Astrocyte (in vitro differentiated cells and primary cell): ENCODE measurements around the gene AUTS2. TPM values are rescaled to one million over a fixed set of nuclear protein-coding genes. Genes with fewer than 3 reads are reported as not detected.

Experiments used
- DNase-seq: peaks from one replicate; pipeline ENCODE4 v3.0.0-alpha.2; 2010; ENCODE audit warnings: low read depth
- FAIRE-seq: peaks from 2 replicates; lab custom pipeline; 2011; peaks lifted over from hg19 to GRCh38; lab: Jason Lieb, UNC
- H2AFZ ChIP-seq: 2 replicates; pipeline ENCODE4 v1.6.0; 2012; ENCODE audit warnings: low read depth, low read length, inconsistent platforms
- H3K27ac ChIP-seq: 2 replicates; pipeline ENCODE4 v1.5.1; 2011; ENCODE audit warnings: low read depth, low read length, inconsistent platforms
- H3K27me3 ChIP-seq: 2 replicates; pipeline ENCODE4 v1.6.0; 2011; ENCODE audit warnings: low read length, inconsistent platforms; ENCODE audit not compliant: insufficient read depth
- H3K36me3 ChIP-seq: 2 replicates; pipeline ENCODE4 v1.5.1; 2011; ENCODE audit warnings: low read length, inconsistent platforms; ENCODE audit not compliant: insufficient read depth
- H3K4me1 ChIP-seq: 2 replicates; pipeline ENCODE4 v1.5.1; 2011; ENCODE audit warnings: low read length, inconsistent platforms; ENCODE audit not compliant: insufficient read depth
- H3K4me2 ChIP-seq: 2 replicates; pipeline ENCODE4 v1.6.0; 2012; ENCODE audit warnings: low read length, inconsistent platforms
- H3K4me3 ChIP-seq: 2 replicates; pipeline ENCODE4 v1.5.1; 2011; ENCODE audit warnings: low read depth, mild to moderate bottlenecking, low read length, inconsistent platforms; ENCODE audit not compliant: insufficient read depth
- H3K79me2 ChIP-seq: 2 replicates; pipeline ENCODE4 v1.6.0; 2012; ENCODE audit warnings: mild to moderate bottlenecking, low read length, inconsistent platforms; ENCODE audit not compliant: insufficient read depth
- H3K9ac ChIP-seq: 2 replicates; pipeline ENCODE4 v1.6.0; 2012; ENCODE audit warnings: mild to moderate bottlenecking, low read length, inconsistent platforms
- H3K9me3 ChIP-seq: 2 replicates; pipeline ENCODE4 v1.5.1; 2012; ENCODE audit warnings: low read depth, mild to moderate bottlenecking, low read length, inconsistent platforms; ENCODE audit not compliant: insufficient read depth
- H4K20me1 ChIP-seq: 2 replicates; pipeline ENCODE4 v1.6.0; 2012; ENCODE audit warnings: low read length, inconsistent platforms; ENCODE audit not compliant: insufficient read depth
- H3K27ac Mint-ChIP-seq: one replicate; pipeline ENCODE4 v1.8.0; 2021; ENCODE audit warnings: mild to moderate bottlenecking, mixed read lengths; ENCODE audit not compliant: unreplicated experiment
- H3K27me3 Mint-ChIP-seq: one replicate; pipeline ENCODE4 v1.8.0; 2021; ENCODE audit warnings: low read depth, mixed read lengths; ENCODE audit not compliant: unreplicated experiment
- H3K36me3 Mint-ChIP-seq: one replicate; pipeline ENCODE4 v1.8.0; 2021; ENCODE audit warnings: low read depth, mixed read lengths; ENCODE audit not compliant: unreplicated experiment
- H3K4me1 Mint-ChIP-seq: one replicate; pipeline ENCODE4 v1.8.0; 2021; ENCODE audit warnings: low read depth, mixed read lengths; ENCODE audit not compliant: unreplicated experiment
- H3K4me3 Mint-ChIP-seq: one replicate; pipeline ENCODE4 v1.8.0; 2021; ENCODE audit warnings: mild to moderate bottlenecking, moderate library complexity, mixed read lengths; ENCODE audit not compliant: unreplicated experiment
- H3K9me3 Mint-ChIP-seq: one replicate; pipeline ENCODE4 v1.8.0; 2021; ENCODE audit warnings: mild to moderate bottlenecking, mixed read lengths; ENCODE audit not compliant: unreplicated experiment
- CTCF ChIP-seq: IDR thresholded peaks from 2 replicates; pipeline ENCODE4 v1.5.1; 2011; ENCODE audit warnings: low read depth, mild to moderate bottlenecking, inconsistent platforms, low read length, moderate library complexity; ENCODE audit not compliant: insufficient read depth
- EZH2 ChIP-seq: IDR thresholded peaks from 2 replicates; pipeline ENCODE4 v1.6.1; 2012; ENCODE audit warnings: mild to moderate bottlenecking, low read length, inconsistent platforms; ENCODE audit not compliant: insufficient read depth
- total RNA-seq: library from RNA; stranded (reverse); gene quantifications from 2 replicates; pipeline ENCODE4 v1.2.1, GENCODE V29; 2021

Gene AUTS2
- total RNA-seq, 1 donor from 2014 or later: 73.2 TPM

GRCh38 chr7:70349031-70349430, 750.8 kb downstream of the AUTS2 start:
- peaks cover 4% of the 10 kb centered on the region for H3K4me1 Mint-ChIP-seq
- no peaks in the 10 kb centered on the region for H3K4me1 ChIP-seq
- H3K4me2 ChIP-seq: no peak overlapping the region
- peaks cover 3% of the 10 kb centered on the region for H3K36me3 Mint-ChIP-seq
- H3K4me3 ChIP-seq: no peak overlapping the region
- no peak overlapping the region for H3K9ac ChIP-seq
- DNase-seq (no peak), FAIRE-seq (no peak)
- H3K36me3 ChIP-seq: no peaks in the 10 kb centered on the region
- H3K9me3 ChIP-seq: no peaks in the 10 kb centered on the region
- no peak overlapping the region for H2AFZ ChIP-seq
- H3K27me3 Mint-ChIP-seq: no peaks in the 10 kb centered on the region
- H3K27me3 ChIP-seq: no peaks in the 10 kb centered on the region
- H4K20me1 ChIP-seq: no peaks in the 10 kb centered on the region
- H3K79me2 ChIP-seq: no peaks in the 10 kb centered on the region
- no peak overlapping the region for H3K27ac Mint-ChIP-seq
- H3K4me3 Mint-ChIP-seq: no peak overlapping the region
- TF ChIP-seq EZH2: no peak
- no peak for TF ChIP-seq CTCF
- H3K9me3 Mint-ChIP-seq: peaks cover 3% of the 10 kb centered on the region
- no peak overlapping the region for H3K27ac ChIP-seq

GRCh38 chr7:70349819-70350218, 751.5 kb downstream of the AUTS2 start:
- Histone ChIP-seq H3K27me3 (no peaks in the 10 kb centered on the region), H3K9me3 (no peaks in the 10 kb centered on the region), H3K4me1 (no peaks in the 10 kb centered on the region), H3K4me2 (no peak overlapping the region), H3K79me2 (no peaks in the 10 kb centered on the region), H3K9ac (no peak overlapping the region), H3K27ac (no peak overlapping the region), H4K20me1 (no peaks in the 10 kb centered on the region), H3K4me3 (no peak overlapping the region), H2AFZ (no peak overlapping the region), H3K36me3 (no peaks in the 10 kb centered on the region)
- DNase-seq (no peak), FAIRE-seq (no peak)
- H3K27me3 Mint-ChIP-seq: no peaks in the 10 kb centered on the region
- no peak for TF ChIP-seq CTCF
- TF ChIP-seq EZH2: no peak
- no peak overlapping the region for H3K4me3 Mint-ChIP-seq
- peaks cover 3% of the 10 kb centered on the region for H3K36me3 Mint-ChIP-seq
- peaks cover 3% of the 10 kb centered on the region for H3K9me3 Mint-ChIP-seq
- H3K27ac Mint-ChIP-seq: no peak overlapping the region
- peaks cover 6% of the 10 kb centered on the region for H3K4me1 Mint-ChIP-seq

GRCh38 chr7:70352088-70352487, 753.8 kb downstream of the AUTS2 start:
- Histone ChIP-seq H2AFZ (no peak overlapping the region), H3K27me3 (no peaks in the 10 kb centered on the region), H3K9me3 (no peaks in the 10 kb centered on the region), H3K4me1 (no peaks in the 10 kb centered on the region), H4K20me1 (no peaks in the 10 kb centered on the region), H3K27ac (no peak overlapping the region), H3K36me3 (no peaks in the 10 kb centered on the region), H3K4me3 (no peak overlapping the region), H3K9ac (no peak overlapping the region), H3K79me2 (no peaks in the 10 kb centered on the region), H3K4me2 (no peak overlapping the region)
- Mint-ChIP-seq H3K27me3 (no peaks in the 10 kb centered on the region), H3K9me3 (no peaks in the 10 kb centered on the region), H3K4me3 (no peak overlapping the region), H3K4me1 (peaks cover 6% of the 10 kb centered on the region), H3K27ac (no peak overlapping the region), H3K36me3 (no peaks in the 10 kb centered on the region)
- TF ChIP-seq EZH2 (no peak), CTCF (no peak)
- DNase-seq (no peak), FAIRE-seq (no peak)
